SK-N-SH (cell line): Measurements from ENCODE around the gene MTUS2. TPM values are rescaled to one million over a fixed set of nuclear protein-coding genes. Genes with fewer than 3 reads are reported as not detected.

ENCODE experiments used
- CTCF ChIA-PET: fragments of 300-600, 350-600 bp; formaldehyde crosslinking; extraction: SDS; loops from one replicate; lab custom pipeline; 2021; lab: Yijun Ruan, JAX
- POLR2A ChIA-PET: fragments of 350-600 bp; sonication (Branson Sonifier 250); formaldehyde crosslinking; extraction: SDS; loops from one replicate; lab custom pipeline; 2020; ENCODE audit warnings: antibody characterized with exemption, inconsistent platforms; lab: Yijun Ruan, JAX
- DNase-seq: peaks from one replicate; pipeline ENCODE4 v3.0.0; 2012
- H2AFZ ChIP-seq: fragments of 200-600 bp; sonication (generic); 2 replicates; pipeline ENCODE4 v1.8.1; 2016; ENCODE audit warnings: antibody characterized with exemption, mild to moderate bottlenecking, low read depth
- H3F3A ChIP-seq: fragments of 200-600 bp; sonication (generic); replicated peaks from 2 replicates; pipeline ENCODE3; 2016; ENCODE audit warnings: antibody characterized with exemption, mild to moderate bottlenecking; ENCODE audit not compliant: insufficient read depth
- H3K27ac ChIP-seq, 2 experiments: fragments of 200-500 bp in 1 of 2; fragments of 200-600 bp in 1 of 2; sonication (Bioruptor generic) in 1 of 2; sonication (generic), shearing (Covaris generic) in 1 of 2; 2 replicates each; pipeline versions ENCODE4 v1.5.1 to v1.6.1; 2014 to 2016; ENCODE audit warnings: low read depth in 2 of 2, inconsistent platforms in 1 of 2, low read length in 1 of 2, mild to moderate bottlenecking in 1 of 2, mixed read lengths in 1 of 2
- H3K27me3 ChIP-seq: fragments of 200-600 bp; sonication (generic), shearing (Covaris generic); 2 replicates; pipeline ENCODE4 v1.6.1; 2016; ENCODE audit warnings: mixed run types; ENCODE audit not compliant: insufficient read depth
- H3K36me3 ChIP-seq, 2 experiments: fragments of 200-500 bp in 1 of 2; fragments of 200-600 bp in 1 of 2; sonication (Bioruptor generic) in 1 of 2; sonication (generic) in 1 of 2; replicated peaks in 1 of 2; 2 replicates each; pipeline versions ENCODE3 to v1.5.1; 2014 to 2016; ENCODE audit warnings: low read length in 1 of 2, mild to moderate bottlenecking in 1 of 2; ENCODE audit not compliant: insufficient read depth in 2 of 2, control insufficient read depth in 1 of 2
- H3K4me1 ChIP-seq, 2 experiments: fragments of 200-500 bp in 1 of 2; fragments of 200-600 bp in 1 of 2; sonication (Bioruptor generic) in 1 of 2; sonication (generic), shearing (Covaris generic) in 1 of 2; 2 replicates each; pipeline versions ENCODE4 v1.5.1 to v1.6.1; 2014 to 2016; ENCODE audit warnings: low read depth in 1 of 2, low read length in 1 of 2, mixed run types in 1 of 2; ENCODE audit not compliant: insufficient read depth in 2 of 2, control insufficient read depth in 1 of 2
- H3K4me2 ChIP-seq: fragments of 200-600 bp; sonication (generic), shearing (Covaris generic); 2 replicates; pipeline ENCODE4 v1.6.1; 2017; ENCODE audit warnings: mixed run types
- H3K4me3 ChIP-seq, 2 experiments: fragments of 200-500 bp in 1 of 2; fragments of 200-600 bp in 1 of 2; sonication (Bioruptor generic) in 1 of 2; sonication (generic), shearing (Covaris generic) in 1 of 2; 2 replicates each; pipeline versions ENCODE4 v1.5.1 to v1.8.1; 2014 to 2016; ENCODE audit warnings: low read depth in 2 of 2, inconsistent platforms in 1 of 2, low read length in 1 of 2, mild to moderate bottlenecking in 1 of 2, mixed read lengths in 1 of 2, moderate library complexity in 1 of 2
- H3K79me2 ChIP-seq: fragments of 200-600 bp; sonication (generic); 2 replicates; pipeline ENCODE4 v1.8.1; 2017; ENCODE audit warnings: mild to moderate bottlenecking; ENCODE audit not compliant: insufficient read depth
- H3K9ac ChIP-seq: fragments of 200-600 bp; sonication (generic); 2 replicates; pipeline ENCODE4 v1.6.1; 2017; ENCODE audit warnings: mixed run types
- H3K9me2 ChIP-seq: fragments of 200-600 bp; sonication (generic); 2 replicates; pipeline ENCODE4 v1.6.1; 2017; ENCODE audit warnings: mixed run types
- H3K9me3 ChIP-seq: fragments of 200-600 bp; sonication (generic); 2 replicates; pipeline ENCODE4 v1.6.1; 2017; ENCODE audit warnings: mixed run types, mild to moderate bottlenecking, moderate library complexity
- H4K20me1 ChIP-seq: fragments of 200-600 bp; sonication (generic); 2 replicates; pipeline ENCODE4 v1.6.1; 2017; ENCODE audit warnings: mild to moderate bottlenecking, mixed run types; ENCODE audit not compliant: insufficient read depth
- CHD2 ChIP-seq: fragments of 150-350 bp; IDR thresholded peaks from 2 replicates; pipeline ENCODE4 v1.6.1; 2018; ENCODE audit warnings: low read length; ENCODE audit not compliant: partially characterized antibody
- EP300 ChIP-seq, 2 experiments: IDR thresholded peaks; 2 replicates each; pipeline versions ENCODE4 v1.4.0 to v1.6.1; 2012; ENCODE audit warnings: borderline replicate concordance in 1 of 2, low read depth in 1 of 2, low read length in 1 of 2
- FOXJ3 ChIP-seq: sonication (generic); formaldehyde crosslinking; IDR thresholded peaks from 2 replicates; pipeline ENCODE4 v1.5.1; 2020; ENCODE audit warnings: mild to moderate bottlenecking, missing genetic modification reagents
- NFIC ChIP-seq: IDR thresholded peaks from 2 replicates; pipeline ENCODE4 v1.4.0; 2012; ENCODE audit warnings: borderline replicate concordance
- PBX3 ChIP-seq: IDR thresholded peaks from 2 replicates; pipeline ENCODE4; 2012
- POLR2AphosphoS5 ChIP-seq: IDR thresholded peaks from 2 replicates; pipeline ENCODE4 v1.6.1; 2012; ENCODE audit warnings: low read depth, low read length
- RXRA ChIP-seq: IDR thresholded peaks from 2 replicates; pipeline ENCODE4 v1.4.0; 2012; ENCODE audit warnings: low read depth, mild to moderate bottlenecking, borderline replicate concordance
- TAF1 ChIP-seq: IDR thresholded peaks from 2 replicates; pipeline ENCODE4 v1.6.1; 2012; ENCODE audit warnings: low read depth, mild to moderate bottlenecking, low read length, moderate library complexity, borderline replicate concordance
- USF1 ChIP-seq: IDR thresholded peaks from 2 replicates; pipeline ENCODE4 v1.4.0; 2012; ENCODE audit warnings: low read depth, borderline replicate concordance
- WGBS: methylation state at CpG from one replicate; pipeline ENCODE4 v1.1.6; 2017; ENCODE audit warnings: low lambda C conversion rate; 5-methylcytosine and 5-hydroxymethylcytosine counted together
- polyA plus RNA-seq, 3 experiments: library from polyadenylated mRNA; depleted of rRNA; stranded (reverse); fragments of >200 nt; gene quantifications; 2 replicates each; pipeline ENCODE4 v1.2.3, GENCODE V29; 2012
- TF ChIP-seq, protein P1 (sequence below): fragments of 150-350 bp; IDR thresholded peaks from 2 replicates; pipeline ENCODE4 v1.6.1; 2017; ENCODE audit warnings: antibody characterized with exemption, low read length, low read depth, borderline replicate concordance
- TF ChIP-seq, protein P2 (sequence below): IDR thresholded peaks from 2 replicates; pipeline ENCODE4 v1.6.1; 2012; ENCODE audit warnings: mild to moderate bottlenecking, low read depth, low read length, moderate library complexity

The MTUS2 gene
- polyA plus RNA-seq, 1 of the 3 experiments (the other 2 are of a cell fraction): 1.7 TPM

DNA sequence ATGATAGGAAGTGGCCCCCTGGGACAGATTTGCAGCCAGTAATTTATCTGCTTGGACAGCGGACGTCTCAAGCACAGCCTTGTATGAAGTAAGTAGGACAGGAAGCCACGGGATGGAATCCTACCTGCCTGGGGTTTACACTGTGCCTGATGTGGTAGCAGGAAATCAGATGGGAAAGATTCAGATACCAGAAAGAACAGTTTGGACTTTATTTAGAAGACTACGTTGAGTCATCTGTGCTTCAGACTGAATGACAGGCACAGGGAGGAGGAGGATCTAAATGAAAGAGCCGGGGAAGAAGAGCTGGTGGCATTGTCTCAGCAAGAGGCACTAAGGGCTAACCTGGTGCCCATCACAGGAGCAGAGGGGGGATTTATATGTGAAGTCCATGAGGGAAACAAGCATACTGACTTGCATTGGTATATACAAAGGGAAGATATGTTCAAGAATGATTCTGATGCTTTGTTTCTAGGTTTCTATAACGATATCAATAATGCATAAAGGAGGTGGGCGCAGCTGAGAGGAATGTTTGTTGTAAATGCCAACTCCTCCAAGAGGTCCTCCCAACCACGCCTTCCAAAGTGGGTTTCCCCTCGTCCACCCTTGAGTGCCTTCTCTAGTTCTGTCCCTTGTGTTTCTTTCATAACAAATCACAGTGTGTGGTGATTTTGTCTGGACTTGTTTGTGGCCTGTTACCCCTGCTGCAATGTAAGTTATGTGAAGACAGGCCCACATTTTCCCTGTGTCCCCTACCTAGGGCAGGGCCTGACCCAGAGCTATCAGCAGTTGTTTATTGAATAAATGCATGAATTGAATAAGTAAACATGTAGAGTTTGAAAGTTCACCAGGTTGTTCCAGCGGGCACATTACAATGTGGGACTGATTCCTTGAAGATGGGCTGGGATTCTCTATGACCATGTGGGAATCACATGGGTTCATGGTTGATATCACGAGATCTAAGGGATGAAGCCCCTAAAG, 446.9 kb downstream of the MTUS2 start:
- Histone ChIP-seq H3K27ac (no peak overlapping the region), H3K4me1 (no peaks in the 10 kb centered on the region), H4K20me1 (no peaks in the 10 kb centered on the region), H2AFZ (no peak overlapping the region), H3K36me3 (no peaks in the 10 kb centered on the region), H3K9me2 (no peaks in the 10 kb centered on the region), H3K79me2 (no peaks in the 10 kb centered on the region), H3K9ac (no peak overlapping the region), H3K9me3 (no peaks in the 10 kb centered on the region), H3F3A (no peaks in the 10 kb centered on the region), H3K4me3 (no peak overlapping the region), H3K4me2 (no peak overlapping the region), H3K27me3 (peaks cover 38% of the 10 kb centered on the region)
- 2% methylated on average over 11 of the region's 11 CpGs for WGBS
- CTCF ChIA-PET: no interaction called here
- TF ChIP-seq RXRA (no peak), POLR2AphosphoS5 (no peak), USF1 (no peak), FOXJ3 (CRISPR knock-in tag) (no peak), PBX3 (no peak), TAF1 (no peak), NFIC (no peak), CHD2 (no peak), EP300 (IDR thresholded peaks at IDR 0.05; ENCODE audit: borderline replicate concordance in 1 of 2, low read depth in 1 of 2, low read length in 1 of 2) (no peak)
- TF ChIP-seq, protein P1, sequence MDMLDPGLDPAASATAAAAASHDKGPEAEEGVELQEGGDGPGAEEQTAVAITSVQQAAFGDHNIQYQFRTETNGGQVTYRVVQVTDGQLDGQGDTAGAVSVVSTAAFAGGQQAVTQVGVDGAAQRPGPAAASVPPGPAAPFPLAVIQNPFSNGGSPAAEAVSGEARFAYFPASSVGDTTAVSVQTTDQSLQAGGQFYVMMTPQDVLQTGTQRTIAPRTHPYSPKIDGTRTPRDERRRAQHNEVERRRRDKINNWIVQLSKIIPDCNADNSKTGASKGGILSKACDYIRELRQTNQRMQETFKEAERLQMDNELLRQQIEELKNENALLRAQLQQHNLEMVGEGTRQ: no peak
- TF ChIP-seq, protein P2, sequence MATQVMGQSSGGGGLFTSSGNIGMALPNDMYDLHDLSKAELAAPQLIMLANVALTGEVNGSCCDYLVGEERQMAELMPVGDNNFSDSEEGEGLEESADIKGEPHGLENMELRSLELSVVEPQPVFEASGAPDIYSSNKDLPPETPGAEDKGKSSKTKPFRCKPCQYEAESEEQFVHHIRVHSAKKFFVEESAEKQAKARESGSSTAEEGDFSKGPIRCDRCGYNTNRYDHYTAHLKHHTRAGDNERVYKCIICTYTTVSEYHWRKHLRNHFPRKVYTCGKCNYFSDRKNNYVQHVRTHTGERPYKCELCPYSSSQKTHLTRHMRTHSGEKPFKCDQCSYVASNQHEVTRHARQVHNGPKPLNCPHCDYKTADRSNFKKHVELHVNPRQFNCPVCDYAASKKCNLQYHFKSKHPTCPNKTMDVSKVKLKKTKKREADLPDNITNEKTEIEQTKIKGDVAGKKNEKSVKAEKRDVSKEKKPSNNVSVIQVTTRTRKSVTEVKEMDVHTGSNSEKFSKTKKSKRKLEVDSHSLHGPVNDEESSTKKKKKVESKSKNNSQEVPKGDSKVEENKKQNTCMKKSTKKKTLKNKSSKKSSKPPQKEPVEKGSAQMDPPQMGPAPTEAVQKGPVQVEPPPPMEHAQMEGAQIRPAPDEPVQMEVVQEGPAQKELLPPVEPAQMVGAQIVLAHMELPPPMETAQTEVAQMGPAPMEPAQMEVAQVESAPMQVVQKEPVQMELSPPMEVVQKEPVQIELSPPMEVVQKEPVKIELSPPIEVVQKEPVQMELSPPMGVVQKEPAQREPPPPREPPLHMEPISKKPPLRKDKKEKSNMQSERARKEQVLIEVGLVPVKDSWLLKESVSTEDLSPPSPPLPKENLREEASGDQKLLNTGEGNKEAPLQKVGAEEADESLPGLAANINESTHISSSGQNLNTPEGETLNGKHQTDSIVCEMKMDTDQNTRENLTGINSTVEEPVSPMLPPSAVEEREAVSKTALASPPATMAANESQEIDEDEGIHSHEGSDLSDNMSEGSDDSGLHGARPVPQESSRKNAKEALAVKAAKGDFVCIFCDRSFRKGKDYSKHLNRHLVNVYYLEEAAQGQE: no peak
- DNase-seq: no peak
- POLR2A ChIA-PET: no interaction called here
